Endodermal cell (in vitro differentiated cells): ENCODE data around the gene SYPL2. TPM values are rescaled to one million over a fixed set of nuclear protein-coding genes. Genes with fewer than 3 reads are reported as not detected.
A peak's percentile ranks its signal among the peaks of the same experiment; 100 is the strongest.

Experiments used
- DNase-seq: peaks from one replicate; pipeline ENCODE4 v3.0.0-alpha.2; 2017
- H3K27ac ChIP-seq: 2 replicates; pipeline ENCODE4 v1.5.1; 2013; ENCODE audit warnings: mild to moderate bottlenecking, low read depth, low read length, moderate library complexity
- H3K27me3 ChIP-seq: 2 replicates; pipeline ENCODE4 v1.6.1; 2013; ENCODE audit warnings: mild to moderate bottlenecking, low read length, moderate library complexity; ENCODE audit not compliant: insufficient read depth, control insufficient read depth, poor library complexity, severe bottlenecking
- H3K36me3 ChIP-seq: 2 replicates; pipeline ENCODE4 v1.7.0; 2013; ENCODE audit warnings: mild to moderate bottlenecking, low read length, moderate library complexity; ENCODE audit not compliant: control insufficient read depth, insufficient read depth
- H3K4me1 ChIP-seq: one replicate; pipeline ENCODE4 v1.7.0; 2013; ENCODE audit warnings: low read length; ENCODE audit not compliant: control insufficient read depth, insufficient read depth
- H3K4me3 ChIP-seq: 2 replicates; pipeline ENCODE4 v1.5.1; 2013; ENCODE audit warnings: mild to moderate bottlenecking, low read length, moderate library complexity
- H3K9ac ChIP-seq: 2 replicates; pipeline ENCODE4 v1.6.1; 2013; ENCODE audit warnings: mild to moderate bottlenecking, low read length, moderate library complexity; ENCODE audit not compliant: poor library complexity, severe bottlenecking; ENCODE audit errors: extremely low read depth
- H3K9me3 ChIP-seq: 2 replicates; pipeline ENCODE4 v1.6.1; 2013; ENCODE audit warnings: mild to moderate bottlenecking, low read length, moderate library complexity; ENCODE audit not compliant: control insufficient read depth
- H3K27ac Mint-ChIP-seq: 2 replicates; pipeline ENCODE4 v1.8.0; 2020; ENCODE audit warnings: mixed read lengths
- H3K27me3 Mint-ChIP-seq: 2 replicates; pipeline ENCODE4 v1.8.0; 2021; ENCODE audit warnings: mild to moderate bottlenecking, mixed read lengths; ENCODE audit not compliant: insufficient read depth
- H3K36me3 Mint-ChIP-seq: 2 replicates; pipeline ENCODE4 v1.8.0; 2020; ENCODE audit warnings: low read depth, mixed read lengths
- H3K4me1 Mint-ChIP-seq: 2 replicates; pipeline ENCODE4 v1.8.0; 2020; ENCODE audit warnings: mixed read lengths
- H3K4me3 Mint-ChIP-seq: 2 replicates; pipeline ENCODE4 v1.8.0; 2020; ENCODE audit warnings: mild to moderate bottlenecking, moderate library complexity, mixed read lengths
- H3K9me3 Mint-ChIP-seq: 2 replicates; pipeline ENCODE4 v1.8.0; 2020; ENCODE audit warnings: mild to moderate bottlenecking, mixed read lengths
- CTCF ChIP-seq: fragments of 200-600 bp; sonication (generic); conservative IDR thresholded peaks from 2 replicates; pipeline ENCODE4 v1.5.0; 2021; ENCODE audit warnings: antibody characterized with exemption, mild to moderate bottlenecking
- WGBS, 2 experiments: methylation state at CpG; one replicate each; pipeline versions ENCODE4 v1.1.5 to v1.1.7; 2013; ENCODE audit warnings: missing lambda C conversion rate in 2 of 2, mixed read lengths in 1 of 2; ENCODE audit not compliant: insufficient coverage in 1 of 2, insufficient read length in 1 of 2; 5-methylcytosine and 5-hydroxymethylcytosine counted together
- total RNA-seq, 2 donors: library from RNA; stranded (reverse); fragmentation: NEBNext Ultra II Directional in 1 of 2; extraction: Animal tissue kit (Norgen Biotek cat#: 25700) in 1 of 2; gene quantifications; 2 replicates in 1 of 2; 3 replicates in 1 of 2; pipeline ENCODE4 v1.2.1, GENCODE V29; 2021

The SYPL2 gene
- total RNA-seq, 2 donors from 2014 or later: 0.64 TPM; not detected in 1

GRCh38 chr1:109477821-109478220 lies 11.5 kb downstream of the SYPL2 start:
- Histone ChIP-seq H3K4me3 (no peak overlapping the region), H3K27ac (no peak overlapping the region), H3K36me3 (no peaks in the 10 kb centered on the region), H3K9ac (no peak overlapping the region), H3K9me3 (no peaks in the 10 kb centered on the region), H3K4me1 (peaks cover 3% of the 10 kb centered on the region), H3K27me3 (peaks cover 23% of the 10 kb centered on the region)
- peaks cover 9% of the 10 kb centered on the region for H3K4me1 Mint-ChIP-seq
- H3K9me3 Mint-ChIP-seq: no peaks in the 10 kb centered on the region
- peaks cover 16% of the 10 kb centered on the region for H3K27me3 Mint-ChIP-seq
- WGBS, 2 experiments: 78 to 81% methylated on average over 3 to 6 of the region's 6 CpGs
- TF ChIP-seq CTCF: no peak
- H3K36me3 Mint-ChIP-seq: no peaks in the 10 kb centered on the region
- H3K27ac Mint-ChIP-seq: no peak overlapping the region
- no peak overlapping the region for H3K4me3 Mint-ChIP-seq
- DNase-seq: no peak

GRCh38 chr1:109478806-109479205 lies 12.5 kb downstream of the SYPL2 start:
- Histone ChIP-seq H3K27me3 (peaks cover 23% of the 10 kb centered on the region), H3K36me3 (no peaks in the 10 kb centered on the region), H3K9me3 (no peaks in the 10 kb centered on the region), H3K4me1 (peaks cover 6% of the 10 kb centered on the region), H3K9ac (no peak overlapping the region), H3K4me3 (no peak overlapping the region), H3K27ac (no peak overlapping the region)
- Mint-ChIP-seq H3K4me3 (no peak overlapping the region), H3K4me1 (peaks cover 16% of the 10 kb centered on the region), H3K27ac (no peak overlapping the region), H3K27me3 (peaks cover 16% of the 10 kb centered on the region), H3K36me3 (no peaks in the 10 kb centered on the region), H3K9me3 (no peaks in the 10 kb centered on the region)
- 40 to 41% methylated on average over 6 to 7 of the region's 7 CpGs for WGBS, 2 experiments
- peak; percentile 87 for DNase-seq
- peak; percentile 40 for TF ChIP-seq CTCF

GRCh38 chr1:109479311-109479710 lies 13.0 kb downstream of the SYPL2 start:
- no peak for DNase-seq
- no peak overlapping the region for H3K9ac ChIP-seq
- H3K9me3 Mint-ChIP-seq: no peaks in the 10 kb centered on the region
- H3K4me3 Mint-ChIP-seq: no peak overlapping the region
- H3K4me1 Mint-ChIP-seq: peaks cover 16% of the 10 kb centered on the region
- H3K27me3 Mint-ChIP-seq: peaks cover 16% of the 10 kb centered on the region
- no peaks in the 10 kb centered on the region for H3K9me3 ChIP-seq
- 80 to 81% methylated on average over 5 of the region's 5 CpGs for WGBS, 2 experiments
- H3K4me3 ChIP-seq: no peak overlapping the region
- no peaks in the 10 kb centered on the region for H3K36me3 ChIP-seq
- peaks cover 6% of the 10 kb centered on the region for H3K4me1 ChIP-seq
- H3K27ac ChIP-seq: no peak overlapping the region
- H3K27ac Mint-ChIP-seq: no peak overlapping the region
- H3K36me3 Mint-ChIP-seq: no peaks in the 10 kb centered on the region
- peaks cover 23% of the 10 kb centered on the region for H3K27me3 ChIP-seq
- no peak for TF ChIP-seq CTCF
